ENCODE results near the gene GANAB.

DNA sequence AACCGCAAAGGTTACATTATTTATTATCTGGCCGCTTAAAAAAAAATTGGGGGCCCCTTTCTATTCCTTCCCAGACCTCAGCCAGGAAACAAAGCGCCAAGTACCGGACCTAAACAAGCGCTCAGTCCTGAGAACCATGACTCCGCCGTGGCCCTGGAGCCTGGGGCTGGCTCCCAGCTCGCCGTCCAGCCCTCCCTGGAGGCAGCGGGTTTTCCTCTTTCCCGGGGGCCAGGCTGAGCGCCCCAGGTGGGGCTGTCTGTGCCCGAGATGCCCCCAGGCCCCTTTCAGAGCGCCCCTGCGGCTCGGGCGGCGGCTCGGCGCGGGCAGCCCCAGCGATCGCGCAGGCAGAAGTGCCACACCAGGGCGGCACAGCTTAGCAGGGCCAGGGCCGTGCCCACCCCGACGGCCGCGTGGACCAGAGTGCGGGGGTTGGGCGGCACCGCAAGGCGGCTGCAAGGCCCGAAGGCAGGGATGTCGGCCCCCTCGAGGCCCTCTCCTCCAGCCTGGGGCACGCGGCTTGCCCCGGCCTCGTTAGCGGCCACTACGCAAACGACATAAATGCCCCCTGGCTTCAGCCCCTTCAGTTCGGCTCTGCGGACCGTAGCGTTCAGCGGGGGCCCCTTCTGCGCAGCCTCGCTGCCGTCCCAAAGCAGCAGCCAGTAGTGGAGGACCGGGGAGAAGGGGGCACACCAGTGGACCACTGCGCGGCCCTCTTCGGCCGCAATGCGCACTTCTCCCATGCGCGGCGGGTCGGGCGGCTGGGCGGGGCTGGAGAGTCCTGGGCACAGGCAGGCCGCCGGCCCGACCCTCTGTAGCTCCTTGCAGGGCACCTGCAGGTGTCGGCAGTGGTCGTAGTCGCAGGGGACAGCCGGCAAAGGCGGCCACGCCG is 41.3 kb upstream of the GANAB start:
- TF ChIP-seq, protein P1, sequence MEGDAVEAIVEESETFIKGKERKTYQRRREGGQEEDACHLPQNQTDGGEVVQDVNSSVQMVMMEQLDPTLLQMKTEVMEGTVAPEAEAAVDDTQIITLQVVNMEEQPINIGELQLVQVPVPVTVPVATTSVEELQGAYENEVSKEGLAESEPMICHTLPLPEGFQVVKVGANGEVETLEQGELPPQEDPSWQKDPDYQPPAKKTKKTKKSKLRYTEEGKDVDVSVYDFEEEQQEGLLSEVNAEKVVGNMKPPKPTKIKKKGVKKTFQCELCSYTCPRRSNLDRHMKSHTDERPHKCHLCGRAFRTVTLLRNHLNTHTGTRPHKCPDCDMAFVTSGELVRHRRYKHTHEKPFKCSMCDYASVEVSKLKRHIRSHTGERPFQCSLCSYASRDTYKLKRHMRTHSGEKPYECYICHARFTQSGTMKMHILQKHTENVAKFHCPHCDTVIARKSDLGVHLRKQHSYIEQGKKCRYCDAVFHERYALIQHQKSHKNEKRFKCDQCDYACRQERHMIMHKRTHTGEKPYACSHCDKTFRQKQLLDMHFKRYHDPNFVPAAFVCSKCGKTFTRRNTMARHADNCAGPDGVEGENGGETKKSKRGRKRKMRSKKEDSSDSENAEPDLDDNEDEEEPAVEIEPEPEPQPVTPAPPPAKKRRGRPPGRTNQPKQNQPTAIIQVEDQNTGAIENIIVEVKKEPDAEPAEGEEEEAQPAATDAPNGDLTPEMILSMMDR (IDR thresholded peaks at IDR 0.05): no peak
- TF ChIP-seq POLR2A (IDR thresholded peaks at IDR 0.05): no peak

Data from right lobe of liver (tissue), 4 donors.